HepG2 (cell line): ENCODE data around the gene AGXT. TPM values are rescaled to one million over a fixed set of nuclear protein-coding genes. Genes with fewer than 3 reads are reported as not detected.

Source experiments
- BCL3 ChIP-seq: sonication (generic); formaldehyde crosslinking; IDR thresholded peaks from 2 replicates; pipeline ENCODE4 v1.5.1; 2020; ENCODE audit warnings: mild to moderate bottlenecking, missing genetic modification reagents, moderate library complexity
- CENPX ChIP-seq: sonication (generic); formaldehyde crosslinking; IDR thresholded peaks from 2 replicates; pipeline ENCODE4 v1.9.0; 2021; ENCODE audit warnings: mild to moderate bottlenecking, missing genetic modification reagents, moderate library complexity
- ELF1 ChIP-seq: sonication (generic); formaldehyde crosslinking; IDR thresholded peaks from 2 replicates; pipeline ENCODE4 v1.4.0; 2020; ENCODE audit warnings: missing genetic modification reagents
- HIC2 ChIP-seq: sonication (generic); formaldehyde crosslinking; IDR thresholded peaks from 2 replicates; pipeline ENCODE4 v1.9.0; 2022; ENCODE audit warnings: low read depth, missing genetic modification reagents
- HNRNPUL1 ChIP-seq: fragments of 200-400 bp; formaldehyde crosslinking; IDR thresholded peaks from 2 replicates; pipeline ENCODE4 v1.6.1; 2017; ENCODE audit warnings: low read depth, mild to moderate bottlenecking, low read length, moderate library complexity
- LCORL ChIP-seq, 2 experiments: fragments of 450-650 bp in 1 of 2; sonication (generic) in 1 of 2; formaldehyde crosslinking in 1 of 2; IDR thresholded peaks; 2 replicates each; pipeline versions ENCODE4 v1.5.0 to v1.6.1; 2017 to 2020; ENCODE audit warnings: antibody characterized with exemption in 1 of 2, missing genetic modification reagents in 1 of 2
- SIN3A ChIP-seq: IDR thresholded peaks from 2 replicates; pipeline ENCODE4 v1.6.1; 2011; ENCODE audit warnings: low read depth, mild to moderate bottlenecking, control low read depth, low read length, borderline replicate concordance
- SMAD1 ChIP-seq: sonication (generic); formaldehyde crosslinking; IDR thresholded peaks from 2 replicates; pipeline ENCODE4 v1.4.0; 2020; ENCODE audit warnings: missing genetic modification reagents, low read depth, mild to moderate bottlenecking, borderline replicate concordance
- SP1 ChIP-seq, 2 experiments: fragments of 450-650 bp in 1 of 2; sonication (generic) in 1 of 2; formaldehyde crosslinking in 1 of 2; IDR thresholded peaks; 2 replicates each; pipeline versions ENCODE4 v1.4.0 to v1.6.1; 2016 to 2020; ENCODE audit warnings: missing genetic modification reagents in 1 of 2
- SUZ12 ChIP-seq: fragments of 150-350 bp; IDR thresholded peaks from 2 replicates; pipeline ENCODE4 v1.6.1; 2014; ENCODE audit warnings: low read depth, low read length
- ZFY ChIP-seq: sonication (generic); formaldehyde crosslinking; IDR thresholded peaks from 2 replicates; pipeline ENCODE4 v1.4.0; 2020; ENCODE audit warnings: missing genetic modification reagents
- ZNF136 ChIP-seq: sonication (generic); formaldehyde crosslinking; IDR thresholded peaks from 2 replicates; pipeline ENCODE4 v1.8.1; 2022; ENCODE audit warnings: low read depth, mild to moderate bottlenecking, moderate library complexity, missing genetic modification reagents
- ZNF225 ChIP-seq: sonication (generic); formaldehyde crosslinking; IDR thresholded peaks from 2 replicates; pipeline ENCODE4 v1.4.0; 2020; ENCODE audit warnings: mild to moderate bottlenecking, missing genetic modification reagents
- ZNF280B ChIP-seq: sonication (generic); formaldehyde crosslinking; IDR thresholded peaks from 2 replicates; pipeline ENCODE4 v1.5.0; 2020; ENCODE audit warnings: missing genetic modification reagents, mild to moderate bottlenecking, borderline replicate concordance
- ZNF552 ChIP-seq: sonication (generic); formaldehyde crosslinking; IDR thresholded peaks from 2 replicates; pipeline ENCODE4 v1.9.0; 2022; ENCODE audit warnings: missing genetic modification reagents, mild to moderate bottlenecking, borderline replicate concordance
- ZNF790 ChIP-seq: sonication (generic); formaldehyde crosslinking; IDR thresholded peaks from 2 replicates; pipeline ENCODE4 v1.8.0; 2022; ENCODE audit warnings: missing genetic modification reagents, mild to moderate bottlenecking, borderline replicate concordance
- polyA plus RNA-seq, 8 experiments: library from polyadenylated mRNA; depleted of rRNA in 3 of 8; stranded (reverse) in 7 of 8; unstranded in 1 of 8; fragments of >200 nt; fragmentation: Illumina TruSeq in 4 of 8; extraction: Trizol in 4 of 8; gene quantifications; 2 replicates each; pipeline versions ENCODE4 v1.2.1 to v1.2.3, GENCODE V29; 2011 to 2016; ENCODE audit warnings: low read depth in 4 of 8, missing spikeins in 1 of 8, mixed read lengths in 1 of 8; ENCODE audit not compliant: insufficient read depth in 1 of 8
- total RNA-seq, 5 experiments: library from RNA; depleted of rRNA; stranded (reverse); fragments of >200 nt; fragmentation: Illumina TruSeq; extraction: Trizol; gene quantifications; 2 replicates each; pipeline ENCODE4 v1.2.3, GENCODE V29; 2016; ENCODE audit warnings: low read depth in 1 of 5
- TF ChIP-seq, protein P1 (sequence below): sonication (generic); formaldehyde crosslinking; IDR thresholded peaks from 2 replicates; pipeline ENCODE4 v1.4.0; 2020; ENCODE audit warnings: low read depth, mild to moderate bottlenecking, missing genetic modification reagents

The AGXT gene
- total and polyA plus RNA-seq, 2 of the 13 experiments (the other 11 are each of a cell fraction or from before 2014, with no cell fraction given) = 41.9 to 96.1 TPM

DNA sequence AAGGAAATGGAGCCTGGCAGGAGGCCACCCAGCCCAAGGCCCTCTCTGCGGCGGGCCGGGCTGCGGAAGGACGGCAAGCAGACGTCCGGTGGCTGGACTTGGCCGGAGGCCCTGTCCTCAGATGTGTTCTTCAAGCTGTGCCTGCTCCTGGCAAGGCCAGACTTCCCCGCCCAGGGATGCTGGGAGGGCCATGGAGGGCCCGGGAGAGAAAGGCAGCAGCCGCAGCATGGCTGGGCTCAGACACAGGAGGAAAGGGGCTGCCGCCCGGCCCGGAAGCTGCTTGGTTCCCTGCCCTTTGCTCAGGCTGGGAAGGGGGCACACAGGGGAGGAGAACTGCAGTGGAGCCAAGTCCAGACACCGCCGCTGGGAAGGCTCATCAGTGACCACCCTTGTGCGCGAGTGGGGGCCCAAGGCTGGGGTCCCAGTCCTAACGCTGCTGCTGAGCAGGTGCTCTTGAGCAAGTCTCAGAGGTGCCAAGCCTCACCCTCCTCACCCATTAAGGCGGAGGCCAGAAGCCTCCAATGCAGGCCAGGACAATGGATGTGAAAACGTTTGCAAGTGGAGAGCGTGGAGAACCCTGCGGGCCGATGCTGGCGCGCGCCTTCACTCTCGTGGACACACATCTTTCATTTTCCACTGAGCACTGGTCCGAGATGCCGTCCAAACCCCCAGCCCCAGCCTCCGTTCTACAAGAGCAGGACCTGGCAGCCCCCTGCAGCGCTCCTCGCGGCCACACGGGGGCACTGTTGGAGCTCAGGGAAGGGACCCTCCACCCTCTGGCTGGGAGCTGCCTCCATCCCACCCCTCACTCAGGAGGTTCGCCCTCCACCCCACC is 45.4 kb downstream of the AGXT start (continued):
- TF ChIP-seq ZNF136 (CRISPR knock-in tag) (0 out of 2 replicates have a peak, but pooled peaks have one; percentile 39), ZFY (peak; percentile 52; the same call in 1 of the 2 replicates), ZNF225 (CRISPR knock-in tag) (0 out of 2 replicates have a peak, but pooled peaks have one; percentile 22), ELF1 (CRISPR knock-in tag) (0 out of 2 replicates have a peak, but pooled peaks have one; percentile 13), ZNF790 (CRISPR knock-in tag) (0 out of 2 replicates have a peak, but pooled peaks have one; percentile 38), SUZ12 (no peak), ZNF280B (no peak), BCL3 (peak; percentile 25; the same call in 1 of the 2 replicates), HNRNPUL1 (no peak), SP1 (IDR thresholded peaks at IDR 0.05) (no peak), SP1 (CRISPR knock-in tag; IDR thresholded peaks at IDR 0.05) (no peak), SIN3A (no peak), HIC2 (peak; percentile 81), LCORL (IDR thresholded peaks at IDR 0.05) (no peak), LCORL (CRISPR knock-in tag; IDR thresholded peaks at IDR 0.05) (peak; percentile 85), ZNF552 (CRISPR knock-in tag) (peak; percentile 18; the same call in 1 of the 2 replicates), CENPX (CRISPR knock-in tag) (no peak), SMAD1 (CRISPR knock-in tag) (peak; percentile 18; the same call in 1 of the 2 replicates)
- TF ChIP-seq, protein P1, sequence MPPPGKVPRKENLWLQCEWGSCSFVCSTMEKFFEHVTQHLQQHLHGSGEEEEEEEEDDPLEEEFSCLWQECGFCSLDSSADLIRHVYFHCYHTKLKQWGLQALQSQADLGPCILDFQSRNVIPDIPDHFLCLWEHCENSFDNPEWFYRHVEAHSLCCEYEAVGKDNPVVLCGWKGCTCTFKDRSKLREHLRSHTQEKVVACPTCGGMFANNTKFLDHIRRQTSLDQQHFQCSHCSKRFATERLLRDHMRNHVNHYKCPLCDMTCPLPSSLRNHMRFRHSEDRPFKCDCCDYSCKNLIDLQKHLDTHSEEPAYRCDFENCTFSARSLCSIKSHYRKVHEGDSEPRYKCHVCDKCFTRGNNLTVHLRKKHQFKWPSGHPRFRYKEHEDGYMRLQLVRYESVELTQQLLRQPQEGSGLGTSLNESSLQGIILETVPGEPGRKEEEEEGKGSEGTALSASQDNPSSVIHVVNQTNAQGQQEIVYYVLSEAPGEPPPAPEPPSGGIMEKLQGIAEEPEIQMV = 0 out of 2 replicates have a peak, but pooled peaks have one; percentile 43
- TF ChIP-seq, all 625 proteins: peak for 118
